ENCODE results near the gene LRP1B.

DNA sequence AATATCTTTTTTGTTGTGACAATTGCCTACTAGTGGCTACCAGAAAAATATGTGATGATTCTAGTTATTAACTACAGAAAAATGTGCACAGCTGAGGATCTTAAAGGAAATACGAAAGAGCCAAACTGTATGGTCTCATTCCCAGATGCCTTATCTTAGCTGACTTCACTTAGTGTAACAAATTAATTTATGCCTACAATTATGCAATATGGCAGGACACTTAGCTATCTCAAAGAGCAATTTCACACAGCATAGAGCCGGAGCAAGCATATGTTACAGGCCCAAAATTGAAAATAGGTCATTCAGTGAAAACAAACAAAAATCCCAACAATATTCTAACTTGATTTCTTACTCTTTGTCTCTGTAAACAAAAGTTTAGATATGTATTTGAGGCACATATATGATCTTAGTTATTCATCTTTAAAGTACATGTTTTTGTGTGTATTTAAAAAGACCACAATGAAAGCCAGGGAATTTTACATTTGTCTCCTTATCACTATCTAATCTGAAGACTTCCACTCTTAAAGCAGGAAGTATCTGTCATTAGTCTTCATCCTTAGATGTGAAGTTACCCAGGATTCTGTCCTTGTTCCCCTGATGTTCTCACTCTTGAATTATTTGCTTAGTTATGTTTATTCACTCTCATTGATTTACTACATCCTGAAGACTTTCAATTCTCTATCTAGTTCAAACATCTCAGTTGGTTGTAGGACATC is 1771.6 kb downstream of the LRP1B start:
- TF ChIP-seq, protein P1, sequence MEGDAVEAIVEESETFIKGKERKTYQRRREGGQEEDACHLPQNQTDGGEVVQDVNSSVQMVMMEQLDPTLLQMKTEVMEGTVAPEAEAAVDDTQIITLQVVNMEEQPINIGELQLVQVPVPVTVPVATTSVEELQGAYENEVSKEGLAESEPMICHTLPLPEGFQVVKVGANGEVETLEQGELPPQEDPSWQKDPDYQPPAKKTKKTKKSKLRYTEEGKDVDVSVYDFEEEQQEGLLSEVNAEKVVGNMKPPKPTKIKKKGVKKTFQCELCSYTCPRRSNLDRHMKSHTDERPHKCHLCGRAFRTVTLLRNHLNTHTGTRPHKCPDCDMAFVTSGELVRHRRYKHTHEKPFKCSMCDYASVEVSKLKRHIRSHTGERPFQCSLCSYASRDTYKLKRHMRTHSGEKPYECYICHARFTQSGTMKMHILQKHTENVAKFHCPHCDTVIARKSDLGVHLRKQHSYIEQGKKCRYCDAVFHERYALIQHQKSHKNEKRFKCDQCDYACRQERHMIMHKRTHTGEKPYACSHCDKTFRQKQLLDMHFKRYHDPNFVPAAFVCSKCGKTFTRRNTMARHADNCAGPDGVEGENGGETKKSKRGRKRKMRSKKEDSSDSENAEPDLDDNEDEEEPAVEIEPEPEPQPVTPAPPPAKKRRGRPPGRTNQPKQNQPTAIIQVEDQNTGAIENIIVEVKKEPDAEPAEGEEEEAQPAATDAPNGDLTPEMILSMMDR (IDR thresholded peaks at IDR 0.05) = no peak
- no peak for TF ChIP-seq POLR2AphosphoS5 (IDR thresholded peaks at IDR 0.05; ENCODE audit: insufficient read depth in 1 of 2, low read depth in 1 of 2)

Measured in vagina (tissue), 2 donors.